Measurements from ENCODE around the gene DMD.

Gene DMD

GRCh38 chrX:31071725-31072124 lies 2139.6 kb downstream of the DMD start, which contains the start of gene FTHL17:
FTHL17 (minus strand) TSS chrX:31072041; CDS start chrX:31071953, 88 bp downstream.
- no peak for TF ChIP-seq CTCF (conservative IDR thresholded peaks at IDR 0.05; ENCODE audit: low read depth, low read length)
- DNase-seq (ENCODE audit: low read depth), result no peak
- H3K4me3 ChIP-seq (ENCODE audit: low read depth, low read length), result no peak within 1 kb of the TSS

GRCh38 chrX:31071262-31071661 lies 2140.1 kb downstream of the DMD start:
- DNase-seq (ENCODE audit: low read depth), result no peak
- no peak overlapping the region for H3K4me3 ChIP-seq (ENCODE audit: low read depth, low read length)
- no peak for TF ChIP-seq CTCF (conservative IDR thresholded peaks at IDR 0.05; ENCODE audit: low read depth, low read length)

- no peak for DNase-seq (ENCODE audit: low read depth)
- no peak overlapping the region for H3K4me3 ChIP-seq (ENCODE audit: low read depth, low read length)
- TF ChIP-seq CTCF (conservative IDR thresholded peaks at IDR 0.05; ENCODE audit: low read depth, low read length), result no peak
Observed at GRCh38 chrX:31070057-31070468, 2141.3 kb downstream of the DMD start.
